HCT116 (cell line): Measurements from ENCODE around the gene SEC24D. TPM values are rescaled to one million over a fixed set of nuclear protein-coding genes. Genes with fewer than 3 reads are reported as not detected.

ENCODE experiments used
- ATAC-seq: fragments of 200-7000 bp; cut with Tn5 transposase; 2 replicates; pipeline ENCODE4 v1.9.1; 2020; ENCODE audit warnings: mild to moderate bottlenecking, moderate library complexity
- BruUV-seq: library from RNA; stranded (reverse); fragments of 400-500 nt; replicated peaks from 2 replicates; lab custom pipeline; 2021; lab: Mats Ljungman, UMichigan
- CTCF ChIA-PET: fragments of 300-600 bp; sonication (Branson Sonifier 250); formaldehyde crosslinking; loops from one replicate; lab custom pipeline; 2021; ENCODE audit warnings: antibody characterized with exemption; lab: Charles Lee
- POLR2A ChIA-PET: fragments of 300-600, 350-600 bp; sonication (Branson Sonifier 250); formaldehyde crosslinking; loops from one replicate; lab custom pipeline; 2021; ENCODE audit warnings: antibody characterized with exemption; lab: Charles Lee
- RAD21 ChIA-PET, 2 experiments: fragments of 300-600 bp; sonication (Branson Sonifier 250); formaldehyde crosslinking; loops; one replicate each; lab custom pipeline; 2023; ENCODE audit warnings: low total read pairs in 2 of 2; ENCODE audit not compliant: uncharacterized antibody in 2 of 2, unreplicated experiment in 2 of 2, low non-redundant PET in 1 of 2; lab: Charles Lee
- DNase-seq: peaks from one replicate; pipeline ENCODE4 v3.0.0-alpha.2; 2010; ENCODE audit warnings: low read depth, low spot score
- H2AFZ ChIP-seq: fragments of 200-600 bp; shearing (Covaris generic), sonication (generic); 2 replicates; pipeline ENCODE4 v1.6.1; 2017; ENCODE audit warnings: low read depth, mixed run types, mixed read lengths, antibody characterized with exemption, low read length; ENCODE audit not compliant: poor library complexity, severe bottlenecking
- H3K27ac ChIP-seq: 2 replicates; pipeline ENCODE4 v1.5.1; 2012; ENCODE audit warnings: low read depth, low read length
- H3K27me3 ChIP-seq: fragments of 200-600 bp; sonication (generic); 2 replicates; pipeline ENCODE4 v1.6.1; 2016; ENCODE audit warnings: mixed run types, low read length, mixed read lengths; ENCODE audit not compliant: insufficient read depth
- H3K36me3 ChIP-seq, 2 experiments: fragments of 200-500 bp in 1 of 2; fragments of 200-600 bp in 1 of 2; sonication (Bioruptor generic) in 1 of 2; sonication (generic) in 1 of 2; 2 replicates each; pipeline versions ENCODE4 v1.5.1 to v1.6.1; 2014 to 2016; ENCODE audit warnings: low read length in 2 of 2, inconsistent platforms in 1 of 2, mixed read lengths in 1 of 2, mixed run types in 1 of 2; ENCODE audit not compliant: insufficient read depth in 2 of 2, control insufficient read depth in 1 of 2
- H3K4me1 ChIP-seq, 2 experiments: fragments of 200-600 bp in 1 of 2; sonication (generic) in 1 of 2; 2 replicates each; pipeline versions ENCODE4 v1.5.1 to v1.6.1; 2012 to 2017; ENCODE audit warnings: low read length in 2 of 2, inconsistent platforms in 1 of 2, mild to moderate bottlenecking in 1 of 2, mixed read lengths in 1 of 2, mixed run types in 1 of 2, moderate library complexity in 1 of 2; ENCODE audit not compliant: insufficient read depth in 2 of 2, control insufficient read depth in 1 of 2
- H3K4me2 ChIP-seq: fragments of 200-600 bp; sonication (generic); 2 replicates; pipeline ENCODE4 v1.6.1; 2017; ENCODE audit warnings: mixed run types, low read length, mixed read lengths
- H3K4me3 ChIP-seq, 2 experiments: fragments of 200-600 bp in 1 of 2; sonication (generic) in 1 of 2; replicated peaks in 1 of 2; 2 replicates each; pipeline ENCODE4 v1.5.1; 2011 to 2016; ENCODE audit warnings: low read length in 2 of 2, control low read depth in 1 of 2, low read depth in 1 of 2, mild to moderate bottlenecking in 1 of 2, mixed read lengths in 1 of 2, mixed run types in 1 of 2
- H3K79me2 ChIP-seq: fragments of 200-600 bp; sonication (generic); 2 replicates; pipeline ENCODE4 v1.6.1; 2017; ENCODE audit warnings: mild to moderate bottlenecking, mixed run types, low read length, moderate library complexity, mixed read lengths; ENCODE audit not compliant: insufficient read depth
- H3K9ac ChIP-seq: fragments of 200-600 bp; sonication (generic); 2 replicates; pipeline ENCODE4 v1.6.1; 2016; ENCODE audit warnings: low read length, mixed read lengths
- H3K9me2 ChIP-seq: fragments of 200-600 bp; sonication (generic), shearing (Covaris generic); 2 replicates; pipeline ENCODE4 v1.6.1; 2017; ENCODE audit warnings: mixed run types, mild to moderate bottlenecking, moderate library complexity; ENCODE audit not compliant: insufficient read depth
- H3K9me3 ChIP-seq, 2 experiments: fragments of 200-500 bp in 1 of 2; fragments of 200-600 bp in 1 of 2; sonication (Bioruptor generic) in 1 of 2; sonication (generic) in 1 of 2; 2 replicates each; pipeline ENCODE4 v1.6.1; 2014 to 2017; ENCODE audit warnings: low read length in 2 of 2, mixed read lengths in 2 of 2, inconsistent platforms in 1 of 2, low read depth in 1 of 2, mild to moderate bottlenecking in 1 of 2, mixed run types in 1 of 2, moderate library complexity in 1 of 2; ENCODE audit not compliant: control insufficient read depth in 1 of 2, insufficient read depth in 1 of 2
- H4K20me1 ChIP-seq: fragments of 200-600 bp; sonication (generic), shearing (Covaris generic); 2 replicates; pipeline ENCODE4 v1.6.1; 2017; ENCODE audit warnings: mixed run types, mild to moderate bottlenecking, moderate library complexity; ENCODE audit not compliant: insufficient read depth
- CBX3 ChIP-seq: IDR thresholded peaks from 2 replicates; pipeline ENCODE4 v1.6.1; 2012; ENCODE audit warnings: low read depth
- CEBPB ChIP-seq: IDR thresholded peaks from 2 replicates; pipeline ENCODE4 v1.6.1; 2012; ENCODE audit warnings: low read depth
- EGR1 ChIP-seq: IDR thresholded peaks from 2 replicates; pipeline ENCODE4 v1.6.1; 2012; ENCODE audit warnings: low read depth
- ELF1 ChIP-seq: IDR thresholded peaks from 2 replicates; pipeline ENCODE4 v1.6.1; 2012; ENCODE audit warnings: low read depth, borderline replicate concordance
- EZH2 ChIP-seq: fragments of 200-600 bp; sonication (generic); IDR thresholded peaks from 2 replicates; pipeline ENCODE4 v1.6.1; 2017; ENCODE audit warnings: antibody characterized with exemption, mixed run types
- EZH2phosphoT487 ChIP-seq: fragments of 200-600 bp; IDR thresholded peaks from 2 replicates; pipeline ENCODE4 v1.6.1; 2018; ENCODE audit warnings: antibody characterized with exemption, borderline replicate concordance
- FOSL1 ChIP-seq: IDR thresholded peaks from 2 replicates; pipeline ENCODE4 v1.6.1; 2012; ENCODE audit warnings: low read depth
- JUND ChIP-seq: IDR thresholded peaks from 2 replicates; pipeline ENCODE4 v1.6.1; 2012
- POLR2A ChIP-seq: IDR thresholded peaks from 2 replicates; pipeline ENCODE4 v1.7.0; 2011; ENCODE audit warnings: borderline replicate concordance; ENCODE audit not compliant: insufficient read depth, insufficient read length; ENCODE audit errors: extremely low read depth
- POLR2AphosphoS5 ChIP-seq: IDR thresholded peaks from 2 replicates; pipeline ENCODE4 v1.6.1; 2011; ENCODE audit warnings: mild to moderate bottlenecking, low read depth, low read length, moderate library complexity
- RAD21 ChIP-seq: IDR thresholded peaks from 2 replicates; pipeline ENCODE4 v1.6.1; 2012; ENCODE audit warnings: low read depth, mild to moderate bottlenecking
- SIN3A ChIP-seq: IDR thresholded peaks from 2 replicates; pipeline ENCODE4 v1.6.1; 2012; ENCODE audit warnings: low read depth
- SP1 ChIP-seq: IDR thresholded peaks from 2 replicates; pipeline ENCODE4 v1.6.1; 2012; ENCODE audit warnings: low read depth
- SRF ChIP-seq: IDR thresholded peaks from 2 replicates; pipeline ENCODE4 v1.6.1; 2012; ENCODE audit warnings: low read depth
- TCF7L2 ChIP-seq: IDR thresholded peaks from 2 replicates; pipeline ENCODE4 v1.7.0; 2011; ENCODE audit warnings: borderline replicate concordance, inconsistent platforms; ENCODE audit not compliant: insufficient read depth, insufficient read length; ENCODE audit errors: extremely low read depth
- YY1 ChIP-seq: IDR thresholded peaks from 2 replicates; pipeline ENCODE4 v1.6.1; 2011; ENCODE audit warnings: low read length, low read depth, moderate library complexity, mild to moderate bottlenecking; ENCODE audit not compliant: insufficient replicate concordance; ENCODE audit errors: extremely low read depth
- ZFX ChIP-seq: fragments of 450-650 bp; IDR thresholded peaks from 2 replicates; pipeline ENCODE4 v1.6.1; 2017
- ZNF274 ChIP-seq: fragments of 200-500 bp; sonication (Bioruptor generic); IDR thresholded peaks from 2 replicates; pipeline ENCODE4 v1.6.1; 2014; ENCODE audit warnings: mild to moderate bottlenecking, low read depth, low read length, inconsistent platforms
- intact Hi-C: fragments of 100-400 bp; cut with micrococcal nuclease; formaldehyde crosslinking; loops from 2 replicates; pipeline ENCODE4 v1.10.0; 2022
- total RNA-seq: library from RNA; stranded (reverse); gene quantifications from one replicate; pipeline ENCODE4 v1.2.1, GENCODE V29; 2021; ENCODE audit not compliant: unreplicated experiment
- TF ChIP-seq, protein P1 (sequence below): IDR thresholded peaks from 2 replicates; pipeline ENCODE4 v1.6.1; 2011; ENCODE audit warnings: mild to moderate bottlenecking, low read length, moderate library complexity; ENCODE audit not compliant: insufficient replicate concordance; ENCODE audit errors: extremely low read depth
- TF ChIP-seq, protein P2 (sequence below), 3 experiments: fragments of 200-600 bp in 1 of 3; sonication (generic) in 1 of 3; IDR thresholded peaks in 2 of 3; conservative IDR thresholded peaks in 1 of 3; 2 replicates each; pipeline ENCODE4 v1.5.1; 2012 to 2017; ENCODE audit warnings: low read depth in 2 of 3, low read length in 2 of 3, antibody characterized with exemption in 1 of 3, borderline replicate concordance in 1 of 3, control low read depth in 1 of 3, mild to moderate bottlenecking in 1 of 3, mixed read lengths in 1 of 3, mixed run types in 1 of 3, moderate library complexity in 1 of 3; ENCODE audit not compliant: insufficient read depth in 1 of 3

SEC24D gene
- total RNA-seq, 1 experiment from 2014 or later = 28.5 TPM

DNA sequence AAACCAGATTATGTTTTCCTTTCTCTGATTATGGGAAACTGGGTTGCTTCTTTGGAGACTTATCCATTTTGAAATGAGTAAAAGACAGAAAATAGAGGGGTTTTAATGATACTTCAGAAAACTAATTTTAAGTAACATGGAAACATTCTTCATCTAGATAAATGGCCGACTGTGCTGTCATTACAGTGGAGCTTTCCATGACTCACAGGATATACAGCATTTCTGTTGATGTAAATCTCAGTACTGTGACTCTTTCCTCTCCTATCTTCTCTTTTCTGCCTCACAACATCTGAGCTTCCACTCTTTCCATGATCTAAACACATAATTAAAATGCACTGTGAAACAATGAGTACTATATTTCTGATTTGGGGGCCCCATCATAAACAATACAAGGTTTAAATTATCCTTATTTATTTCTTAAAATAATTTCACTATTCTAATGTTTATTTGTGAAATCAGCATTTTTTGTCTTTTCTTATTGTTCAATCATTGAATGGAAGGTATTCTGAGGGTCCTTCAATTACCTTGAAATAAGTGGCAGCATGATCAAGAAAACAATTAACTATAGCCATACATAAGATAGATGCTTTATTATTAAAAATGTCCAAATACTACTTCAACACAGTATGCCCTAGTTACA is 19.3 kb downstream of the SEC24D start:
- Histone ChIP-seq H3K4me3 (no peak overlapping the region), H2AFZ (no peak overlapping the region), H3K9me2 (no peaks in the 10 kb centered on the region), H3K27ac (no peak overlapping the region), H3K4me2 (no peak overlapping the region), H3K4me1 (no peaks in the 10 kb centered on the region), H4K20me1 (no peaks in the 10 kb centered on the region), H3K9me3 (no peaks in the 10 kb centered on the region), H3K79me2 (no peaks in the 10 kb centered on the region), H3K36me3 (peaks cover 3 to 8% of the 10 kb centered on the region in 2 experiments; a peak in 2 of 4 replicates), H3K9ac (no peak overlapping the region), H3K27me3 (no peaks in the 10 kb centered on the region)
- no peak for ATAC-seq
- intact Hi-C loops = no loop called here
- ChIA-PET CTCF (no interaction called here), RAD21 (no interaction called here), POLR2A (no interaction called here)
- no peak for TF ChIP-seq CEBPB
- no peak for TF ChIP-seq ELF1
- TF ChIP-seq, protein P1, sequence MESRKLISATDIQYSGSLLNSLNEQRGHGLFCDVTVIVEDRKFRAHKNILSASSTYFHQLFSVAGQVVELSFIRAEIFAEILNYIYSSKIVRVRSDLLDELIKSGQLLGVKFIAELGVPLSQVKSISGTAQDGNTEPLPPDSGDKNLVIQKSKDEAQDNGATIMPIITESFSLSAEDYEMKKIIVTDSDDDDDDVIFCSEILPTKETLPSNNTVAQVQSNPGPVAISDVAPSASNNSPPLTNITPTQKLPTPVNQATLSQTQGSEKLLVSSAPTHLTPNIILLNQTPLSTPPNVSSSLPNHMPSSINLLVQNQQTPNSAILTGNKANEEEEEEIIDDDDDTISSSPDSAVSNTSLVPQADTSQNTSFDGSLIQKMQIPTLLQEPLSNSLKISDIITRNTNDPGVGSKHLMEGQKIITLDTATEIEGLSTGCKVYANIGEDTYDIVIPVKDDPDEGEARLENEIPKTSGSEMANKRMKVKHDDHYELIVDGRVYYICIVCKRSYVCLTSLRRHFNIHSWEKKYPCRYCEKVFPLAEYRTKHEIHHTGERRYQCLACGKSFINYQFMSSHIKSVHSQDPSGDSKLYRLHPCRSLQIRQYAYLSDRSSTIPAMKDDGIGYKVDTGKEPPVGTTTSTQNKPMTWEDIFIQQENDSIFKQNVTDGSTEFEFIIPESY = no peak
- no peak for TF ChIP-seq ZNF274
- TF ChIP-seq EZH2 = no peak
- TF ChIP-seq SRF = no peak
- no peak for TF ChIP-seq ZFX
- no peak for TF ChIP-seq YY1
- no peak for TF ChIP-seq FOSL1
- TF ChIP-seq RAD21 = no peak
- no peak for TF ChIP-seq SP1
- no peak for TF ChIP-seq JUND
- no peak for TF ChIP-seq POLR2AphosphoS5
- TF ChIP-seq TCF7L2 = no peak
- TF ChIP-seq SIN3A = no peak
- TF ChIP-seq EZH2phosphoT487 = no peak
- TF ChIP-seq POLR2A = no peak
- no peak for TF ChIP-seq CBX3
- no peak for TF ChIP-seq EGR1
- TF ChIP-seq, protein P2, sequence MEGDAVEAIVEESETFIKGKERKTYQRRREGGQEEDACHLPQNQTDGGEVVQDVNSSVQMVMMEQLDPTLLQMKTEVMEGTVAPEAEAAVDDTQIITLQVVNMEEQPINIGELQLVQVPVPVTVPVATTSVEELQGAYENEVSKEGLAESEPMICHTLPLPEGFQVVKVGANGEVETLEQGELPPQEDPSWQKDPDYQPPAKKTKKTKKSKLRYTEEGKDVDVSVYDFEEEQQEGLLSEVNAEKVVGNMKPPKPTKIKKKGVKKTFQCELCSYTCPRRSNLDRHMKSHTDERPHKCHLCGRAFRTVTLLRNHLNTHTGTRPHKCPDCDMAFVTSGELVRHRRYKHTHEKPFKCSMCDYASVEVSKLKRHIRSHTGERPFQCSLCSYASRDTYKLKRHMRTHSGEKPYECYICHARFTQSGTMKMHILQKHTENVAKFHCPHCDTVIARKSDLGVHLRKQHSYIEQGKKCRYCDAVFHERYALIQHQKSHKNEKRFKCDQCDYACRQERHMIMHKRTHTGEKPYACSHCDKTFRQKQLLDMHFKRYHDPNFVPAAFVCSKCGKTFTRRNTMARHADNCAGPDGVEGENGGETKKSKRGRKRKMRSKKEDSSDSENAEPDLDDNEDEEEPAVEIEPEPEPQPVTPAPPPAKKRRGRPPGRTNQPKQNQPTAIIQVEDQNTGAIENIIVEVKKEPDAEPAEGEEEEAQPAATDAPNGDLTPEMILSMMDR (IDR thresholded peaks at IDR 0.05 in 2 of 3, conservative IDR thresholded peaks at IDR 0.05 in 1 of 3; ENCODE audit: borderline replicate concordance in 1 of 3, insufficient read depth in 1 of 3, low read depth in 2 of 3, low read length in 2 of 3) = no peak
- BruUV-seq = TSS peak; percentile 8
- DNase-seq = no peak
